ENCODE results near the gene NUP214.
"Not testable (repeated sequence)": the region's sequence is repeated elsewhere in the genome, so short reads cannot be mapped to it uniquely, and the experiment has no call there.

NUP214 gene

DNA sequence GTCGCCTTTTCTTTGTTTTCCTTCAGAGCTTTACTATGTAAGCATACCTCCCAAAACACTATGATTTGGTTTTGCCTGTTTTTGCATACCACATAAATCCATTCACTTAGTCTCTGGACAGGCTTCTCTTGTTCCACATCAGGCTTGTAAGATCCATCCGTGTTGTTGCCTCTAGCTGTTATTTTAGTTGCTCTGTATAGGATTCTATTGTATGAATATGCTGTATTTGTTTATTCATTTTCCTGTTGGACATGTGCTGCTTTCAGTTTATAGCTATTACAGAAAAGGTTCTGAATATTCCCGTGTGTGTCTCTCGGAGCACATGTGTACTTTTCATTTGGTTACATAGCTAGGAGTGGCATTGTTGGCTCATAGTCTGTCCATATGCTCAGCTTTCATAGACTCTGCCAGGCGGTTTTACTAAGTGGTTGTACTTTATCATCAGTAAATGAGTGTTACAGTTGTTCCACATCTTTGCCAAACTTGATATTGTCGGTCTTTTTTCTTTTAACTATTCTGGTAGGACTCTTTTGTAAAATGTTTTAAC is 41.8 kb downstream of the NUP214 start:
- DNase-seq, result no peak

GRCh38 chr9:131167936-131168335 is 42.5 kb downstream of the NUP214 start:
- DNase-seq, result no peak

DNA sequence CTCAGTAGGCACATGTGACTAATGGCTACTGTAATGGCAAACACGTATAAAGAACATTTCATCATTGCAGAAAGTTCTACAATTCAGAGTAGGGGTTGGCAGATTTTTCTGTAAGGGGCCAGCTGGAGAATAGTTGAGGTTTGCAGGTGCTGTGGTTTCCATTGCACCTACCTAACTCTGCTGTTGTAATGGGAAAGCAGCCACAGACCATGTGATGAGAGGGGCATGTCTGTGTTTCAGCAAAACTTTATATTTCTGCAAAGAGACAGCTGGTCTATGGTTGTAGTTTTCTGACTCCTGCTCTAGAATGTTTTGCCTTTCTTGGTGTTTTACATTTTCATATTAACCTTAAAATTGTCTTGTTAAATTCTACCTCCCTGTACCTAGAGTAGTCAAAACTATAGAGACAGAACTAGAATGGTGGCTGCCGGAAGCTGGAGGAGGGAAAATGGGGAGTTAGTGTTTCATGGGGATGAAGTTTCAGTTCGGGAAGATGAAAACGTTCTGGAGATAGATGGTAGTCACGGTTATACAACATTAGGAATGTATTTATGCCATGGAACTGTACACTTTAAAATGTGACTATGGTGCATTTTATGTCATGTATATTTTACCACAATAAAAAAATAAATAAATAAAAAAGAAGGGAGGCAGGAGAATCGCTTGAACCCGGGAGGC is 44.3 kb downstream of the NUP214 start:
- no peak for DNase-seq

DNA sequence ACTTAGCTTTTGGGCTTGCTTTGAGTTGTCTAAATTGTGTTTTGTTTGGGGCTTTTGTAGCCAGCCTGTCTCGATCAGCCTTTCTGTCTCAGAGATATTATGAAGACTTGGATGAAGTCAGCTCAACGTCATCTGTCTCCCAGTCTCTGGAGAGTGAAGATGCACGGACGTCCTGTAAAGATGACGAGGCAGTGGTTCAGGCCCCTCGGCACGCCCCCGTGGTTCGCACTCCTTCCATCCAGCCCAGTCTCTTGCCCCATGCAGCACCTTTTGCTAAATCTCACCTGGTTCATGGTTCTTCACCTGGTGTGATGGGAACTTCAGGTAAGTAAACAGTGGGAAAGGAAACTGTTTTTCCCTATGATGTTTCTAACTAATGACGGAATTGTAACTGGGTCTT is 48.6 kb downstream of the NUP214 start:
- DNase-seq, result no peak

DNA sequence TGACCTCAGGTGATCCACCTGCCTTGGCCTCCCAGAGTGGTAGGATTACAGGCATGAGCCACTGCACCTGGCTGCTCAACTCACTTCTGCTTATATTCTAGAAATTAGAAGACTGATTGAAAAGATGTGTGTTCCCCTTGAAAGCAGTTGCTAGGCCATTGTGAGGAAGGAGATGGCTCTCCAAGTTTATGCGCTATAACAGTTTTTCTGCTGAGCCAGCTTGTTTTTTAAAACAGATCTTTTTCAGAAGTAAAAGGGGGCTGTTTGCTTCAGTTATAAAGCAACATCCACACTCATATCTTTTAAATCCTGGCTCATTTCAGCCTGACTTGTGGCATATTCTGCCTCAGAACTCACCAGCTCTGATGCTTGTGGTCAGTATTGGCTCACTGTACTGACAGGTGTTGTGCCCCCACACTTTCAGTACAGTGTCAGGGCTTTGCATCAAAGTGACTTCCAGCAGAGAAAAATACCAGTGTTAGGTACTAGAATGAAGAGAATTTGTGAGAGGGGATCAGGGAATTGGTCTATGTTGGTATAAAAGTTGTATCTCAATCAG is 49.4 kb downstream of the NUP214 start:
- DNase-seq, result no peak

DNA sequence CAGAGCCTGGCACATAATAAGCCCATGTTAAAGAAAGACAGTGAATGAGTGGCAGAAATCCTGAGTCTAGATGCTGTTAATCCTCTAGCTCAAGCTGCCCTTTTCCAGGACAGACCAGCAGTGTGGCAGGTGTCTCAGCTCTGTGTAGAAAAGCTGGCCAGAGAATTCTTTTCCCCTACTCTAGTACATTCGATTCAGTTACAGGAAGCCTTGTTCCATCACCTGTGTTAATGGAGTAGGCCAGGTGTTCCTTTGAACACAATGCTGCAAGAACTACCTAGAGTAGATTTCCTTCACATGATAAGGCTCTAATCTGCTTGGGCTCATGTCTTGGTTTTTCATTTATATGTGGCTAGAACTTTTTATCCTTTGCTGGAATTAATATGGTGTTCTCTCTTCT is 52.5 kb downstream of the NUP214 start:
- no peak for DNase-seq

GRCh38 chr9:131178382-131178781 is 53.0 kb downstream of the NUP214 start:
- no peak for DNase-seq

DNA sequence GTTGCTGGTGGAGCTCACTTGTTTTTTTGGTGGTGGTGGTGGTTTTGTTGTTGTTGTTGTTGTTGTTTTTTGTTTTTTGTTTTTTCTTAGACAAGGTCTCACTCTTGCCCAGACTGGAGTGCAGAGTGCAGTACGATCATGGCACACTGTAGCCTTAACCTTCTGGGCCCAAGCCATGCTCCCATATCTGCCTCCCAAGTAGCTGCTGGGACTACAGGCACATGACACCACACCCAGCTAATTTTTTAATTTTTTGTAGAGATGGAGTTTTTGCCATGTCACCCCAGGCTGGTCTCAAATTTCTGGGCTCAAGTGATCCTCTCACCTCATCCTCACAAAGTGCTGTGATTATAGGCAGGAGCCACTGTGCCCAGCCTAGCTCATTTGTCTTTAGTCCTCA is 53.5 kb downstream of the NUP214 start:
- DNase-seq, result no peak

- DNase-seq, result no peak
These were observed 54.3 kb downstream of the NUP214 start for GRCh38 chr9:131179561-131180219.

GRCh38 chr9:131180454-131180853 is 55.1 kb downstream of the NUP214 start:
- DNase-seq, result no peak

GRCh38 chr9:131181091-131181681 is 55.8 kb downstream of the NUP214 start:
- DNase-seq, result no peak

DNA sequence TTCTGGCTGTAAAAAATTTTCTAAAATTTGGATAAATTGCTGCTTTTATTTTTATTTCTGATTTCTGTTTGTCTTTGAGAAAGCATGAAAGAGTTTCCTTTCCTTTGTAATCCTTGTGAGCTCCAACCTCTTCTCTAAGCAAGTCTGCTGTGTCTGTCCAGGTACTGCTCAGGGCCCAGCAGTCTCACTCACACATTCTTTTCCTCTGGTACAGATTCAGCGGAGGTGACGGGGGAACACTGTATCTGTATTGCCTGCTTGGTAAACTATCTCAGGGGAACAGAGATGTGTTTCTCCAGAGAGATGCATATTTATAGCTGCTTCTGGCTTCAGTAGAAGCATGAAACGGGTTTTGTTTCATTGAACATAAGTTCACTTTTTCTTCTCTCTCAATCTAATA is 60.5 kb downstream of the NUP214 start:
- DNase-seq, result no peak

GRCh38 chr9:131186622-131187021 is 61.2 kb downstream of the NUP214 start:
- DNase-seq, result no peak

GRCh38 chr9:131187957-131188356 is 62.6 kb downstream of the NUP214 start:
- no peak for DNase-seq

DNA sequence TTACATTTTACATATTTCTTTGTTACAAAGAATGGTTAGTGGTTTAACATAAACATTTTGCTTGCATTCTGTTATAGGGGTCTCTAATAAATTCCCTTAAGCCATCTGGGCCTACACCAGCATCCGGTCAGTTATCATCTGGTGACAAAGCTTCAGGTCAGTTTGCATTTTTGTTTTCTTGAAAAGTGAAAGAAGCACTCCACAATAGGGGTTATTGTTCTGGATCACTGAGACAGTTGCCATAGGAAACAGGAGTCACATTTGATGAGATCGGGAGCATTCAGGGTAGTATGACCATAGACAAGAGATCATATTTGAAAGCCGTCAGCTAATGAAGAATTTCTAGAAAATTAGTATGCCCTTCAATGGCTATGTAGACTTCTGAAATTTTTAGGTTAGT is 63.6 kb downstream of the NUP214 start:
- DNase-seq, result no peak

DNA sequence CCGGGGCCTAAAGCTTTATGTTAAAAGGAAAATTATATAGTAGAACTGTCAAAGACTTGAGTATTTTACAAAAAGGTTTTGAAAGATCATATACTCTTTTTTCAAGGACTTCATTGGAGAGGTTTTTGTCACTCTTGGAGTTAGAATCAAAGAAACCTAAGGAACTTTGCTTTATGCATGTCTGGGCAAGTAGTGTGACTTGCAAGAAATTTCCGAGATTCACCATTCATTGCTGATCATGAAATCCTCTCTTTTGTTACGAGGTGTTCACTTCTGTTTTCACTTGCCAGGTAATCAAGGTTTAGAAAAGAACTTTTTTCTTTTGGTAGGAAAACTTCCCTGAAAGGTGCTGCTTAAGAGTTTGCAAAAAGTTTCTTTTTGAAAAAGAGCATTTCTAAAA is 64.8 kb downstream of the NUP214 start:
- DNase-seq, result no peak

GRCh38 chr9:131191032-131191431 is 65.6 kb downstream of the NUP214 start:
- not testable (repeated sequence) for DNase-seq

GRCh38 chr9:131191857-131192256 is 66.5 kb downstream of the NUP214 start:
- DNase-seq, result no peak

DNA sequence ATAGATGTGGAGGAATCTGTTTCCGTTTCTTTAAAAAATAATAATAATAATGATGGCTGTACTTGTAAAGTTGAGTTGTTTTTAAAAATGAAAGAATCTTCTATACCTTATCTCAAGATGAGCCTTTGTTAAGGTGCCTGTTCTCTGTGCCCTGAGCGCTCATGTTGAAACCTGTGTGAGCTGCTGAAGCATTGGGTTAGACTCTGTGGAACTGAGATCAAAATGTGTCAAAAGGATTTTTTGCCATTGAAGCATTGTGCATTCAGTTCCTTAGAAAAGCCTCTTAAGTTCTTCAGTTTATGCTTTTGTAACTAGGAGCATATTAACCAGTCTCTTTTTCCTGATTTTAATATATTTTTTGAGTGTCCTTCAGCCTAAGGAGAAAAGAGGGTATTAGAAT is 67.7 kb downstream of the NUP214 start:
- DNase-seq, result no peak

GRCh38 chr9:131194762-131195161 is 69.4 kb downstream of the NUP214 start:
- DNase-seq, result peak; percentile 54

DNA sequence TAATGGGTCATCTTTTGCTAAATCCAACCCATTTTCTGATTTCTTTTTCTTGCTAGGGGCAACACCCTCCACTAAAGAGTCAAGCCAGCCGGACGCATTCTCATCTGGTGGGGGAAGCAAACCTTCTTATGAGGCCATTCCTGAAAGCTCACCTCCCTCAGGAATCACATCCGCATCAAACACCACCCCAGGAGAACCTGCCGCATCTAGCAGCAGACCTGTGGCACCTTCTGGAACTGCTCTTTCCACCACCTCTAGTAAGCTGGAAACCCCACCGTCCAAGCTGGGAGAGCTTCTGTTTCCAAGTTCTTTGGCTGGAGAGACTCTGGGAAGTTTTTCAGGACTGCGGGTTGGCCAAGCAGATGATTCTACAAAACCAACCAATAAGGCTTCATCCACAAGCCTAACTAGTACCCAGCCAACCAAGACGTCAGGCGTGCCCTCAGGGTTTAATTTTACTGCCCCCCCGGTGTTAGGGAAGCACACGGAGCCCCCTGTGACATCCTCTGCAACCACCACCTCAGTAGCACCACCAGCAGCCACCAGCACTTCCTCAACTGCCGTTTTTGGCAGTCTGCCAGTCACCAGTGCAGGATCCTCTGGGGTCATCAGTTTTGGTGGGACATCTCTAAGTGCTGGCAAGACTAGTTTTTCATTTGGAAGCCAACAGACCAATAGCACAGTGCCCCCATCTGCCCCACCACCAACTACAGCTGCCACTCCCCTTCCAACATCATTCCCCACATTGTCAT is 72.0 kb downstream of the NUP214 start:
- DNase-seq, result no peak

DNA sequence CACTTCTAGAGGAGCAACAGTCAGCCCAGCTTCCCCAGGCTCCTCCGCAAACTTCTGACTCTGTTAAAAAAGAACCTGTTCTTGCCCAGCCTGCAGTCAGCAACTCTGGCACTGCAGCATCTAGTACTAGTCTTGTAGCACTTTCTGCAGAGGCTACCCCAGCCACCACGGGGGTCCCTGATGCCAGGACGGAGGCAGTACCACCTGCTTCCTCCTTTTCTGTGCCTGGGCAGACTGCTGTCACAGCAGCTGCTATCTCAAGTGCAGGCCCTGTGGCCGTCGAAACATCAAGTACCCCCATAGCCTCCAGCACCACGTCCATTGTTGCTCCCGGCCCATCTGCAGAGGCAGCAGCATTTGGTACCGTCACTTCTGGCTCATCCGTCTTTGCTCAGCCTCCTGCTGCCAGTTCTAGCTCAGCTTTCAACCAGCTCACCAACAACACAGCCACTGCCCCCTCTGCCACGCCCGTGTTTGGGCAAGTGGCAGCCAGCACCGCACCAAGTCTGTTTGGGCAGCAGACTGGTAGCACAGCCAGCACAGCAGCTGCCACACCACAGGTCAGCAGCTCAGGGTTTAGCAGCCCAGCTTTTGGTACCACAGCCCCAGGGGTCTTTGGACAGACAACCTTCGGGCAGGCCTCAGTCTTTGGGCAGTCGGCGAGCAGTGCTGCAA is 72.8 kb downstream of the NUP214 start:
- DNase-seq, result no peak

DNA sequence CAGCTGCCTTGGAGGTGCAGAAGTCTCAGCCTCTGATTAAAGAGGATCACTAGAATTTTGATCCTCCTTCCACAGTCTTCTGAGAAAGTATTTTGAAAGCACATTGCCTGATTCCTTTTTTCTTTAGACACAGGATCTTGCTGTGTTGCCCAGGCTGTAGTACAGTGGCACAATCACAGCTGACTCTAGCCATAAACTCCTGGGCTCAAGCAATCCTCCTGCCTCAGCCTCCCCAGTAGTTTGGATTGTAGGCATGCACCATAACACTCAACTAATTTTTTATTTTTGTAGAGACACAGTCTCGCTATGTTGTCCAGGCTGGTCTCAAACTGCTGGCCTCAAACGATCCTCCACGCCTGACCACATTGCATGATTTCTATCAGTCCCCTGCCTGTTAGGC is 76.5 kb downstream of the NUP214 start:
- no peak for DNase-seq

All from NCI-H187 treated with DMSO at 0.1 percent for 48 hours (cell line).